HT-29 (cell line): ENCODE measurements around the gene ZNF580. TPM values are rescaled to one million over a fixed set of nuclear protein-coding genes. Genes with fewer than 3 reads are reported as not detected.

Source experiments
- DNase-seq: peaks from one replicate; pipeline ENCODE4 v3.0.0-alpha.2; 2015; ENCODE audit warnings: low spot score
- total RNA-seq: library from RNA; depleted of rRNA; stranded (reverse); fragments of >200 nt; shearing (Covaris generic); gene quantifications from 2 replicates; pipeline ENCODE4 v1.2.3, GENCODE V29; 2014; rRNA removed

Gene ZNF580, protein sequence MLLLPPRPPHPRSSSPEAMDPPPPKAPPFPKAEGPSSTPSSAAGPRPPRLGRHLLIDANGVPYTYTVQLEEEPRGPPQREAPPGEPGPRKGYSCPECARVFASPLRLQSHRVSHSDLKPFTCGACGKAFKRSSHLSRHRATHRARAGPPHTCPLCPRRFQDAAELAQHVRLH
- total RNA-seq, result 16.1 and 18.8 TPM in 2 replicates

DNA sequence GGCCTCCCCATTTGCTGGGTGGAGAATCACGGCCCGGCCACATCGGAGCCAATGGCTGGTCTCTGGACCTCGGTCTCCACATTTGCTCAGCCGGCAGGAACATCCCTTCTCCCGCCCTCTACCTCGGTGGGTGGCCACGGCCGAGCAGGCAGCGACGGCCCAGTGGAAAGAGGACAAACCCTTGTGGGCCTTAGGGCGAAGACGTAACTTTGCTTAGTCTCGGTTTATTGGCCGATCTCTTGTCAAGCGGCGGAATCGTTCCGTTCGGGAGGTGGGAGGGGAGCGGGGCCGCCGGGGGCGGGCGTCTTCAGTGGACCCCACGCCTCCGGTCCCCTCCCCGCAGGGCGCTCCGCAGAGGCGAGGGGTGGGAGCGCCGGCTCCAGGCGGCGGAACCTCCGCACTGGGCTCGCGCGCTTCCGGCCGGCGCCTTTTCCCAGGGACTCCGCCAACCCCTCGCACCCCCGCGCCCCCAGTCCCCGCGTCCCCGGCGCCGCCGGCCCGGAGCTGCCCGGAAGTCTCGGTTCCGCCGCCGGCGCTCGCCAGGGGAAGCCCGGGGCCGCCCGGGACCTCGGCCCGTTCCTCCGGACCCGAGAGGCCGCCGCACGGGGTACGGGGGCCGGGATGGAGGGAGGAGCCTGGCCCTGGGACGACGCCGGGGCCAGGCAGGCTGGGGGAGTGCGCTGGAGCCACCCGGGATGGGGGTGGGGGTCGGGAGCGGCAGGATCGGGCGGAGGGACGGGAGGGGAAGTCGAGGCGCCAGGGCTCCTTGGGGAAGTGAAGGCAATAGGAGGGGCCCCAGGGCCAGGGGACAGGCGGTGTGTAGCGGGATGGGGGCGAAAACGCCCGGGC is at the start of gene ZNF580:
ZNF580 (plus strand) TSS at position 426 of the 849 bp plus-strand sequence. CDS start 1,507 bp downstream, outside the sequence.
- peak; percentile 81 for DNase-seq

DNA sequence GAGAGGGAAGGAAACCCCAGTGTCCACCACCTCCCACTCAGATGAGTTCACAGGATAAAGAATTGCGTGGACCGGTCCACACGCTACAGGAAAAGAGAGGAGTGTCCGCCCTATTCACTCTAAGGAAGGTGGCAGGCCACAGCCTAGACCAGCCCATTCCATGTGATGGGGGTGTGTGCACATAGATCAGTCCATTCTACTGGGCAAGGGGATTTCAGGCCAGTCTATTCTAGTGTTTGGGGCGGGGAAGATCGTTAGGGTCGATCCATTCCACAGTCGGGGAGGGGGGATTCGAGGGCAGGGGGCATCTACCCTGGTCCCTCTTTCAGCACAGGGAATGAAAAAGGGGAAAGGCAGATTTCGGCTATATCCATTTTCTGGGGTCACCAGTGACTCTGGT is 49.2 kb upstream of the ZNF580 start:
- DNase-seq, result peak; percentile 66

DNA sequence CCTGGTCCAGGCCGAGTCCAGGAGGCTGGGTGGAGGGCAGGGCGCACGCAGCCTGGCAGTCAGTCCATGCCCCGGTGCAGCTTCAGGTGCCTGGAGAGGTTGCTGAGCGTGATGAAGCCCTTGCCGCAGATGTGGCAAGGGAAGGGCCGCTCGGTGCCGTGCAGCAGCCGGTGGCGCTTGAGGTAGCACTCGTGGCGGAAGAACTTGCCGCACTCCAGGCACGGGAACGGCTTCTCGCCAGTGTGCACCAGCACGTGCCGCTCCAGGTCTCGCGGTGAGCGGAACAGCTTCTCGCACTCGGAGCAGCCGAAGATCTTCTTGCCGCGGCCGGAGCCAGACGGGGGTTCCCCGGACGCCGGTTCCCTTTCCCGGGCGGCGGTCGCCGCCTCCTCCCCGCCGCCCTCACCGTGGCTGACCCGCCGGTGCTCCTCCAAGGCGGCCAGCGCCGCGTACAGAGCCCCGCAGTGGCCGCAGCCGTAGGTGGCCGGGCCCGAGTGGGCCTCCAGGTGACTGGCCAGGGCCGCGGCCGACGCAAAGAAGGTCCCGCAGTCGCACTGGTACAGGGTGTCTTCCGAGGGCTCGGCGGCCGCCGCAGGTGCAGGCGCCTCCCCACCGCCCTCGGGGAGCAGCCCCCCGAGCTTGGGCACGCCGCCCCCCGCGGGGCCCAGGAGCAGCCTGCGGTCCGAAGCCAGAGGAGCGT is 48.3 kb upstream of the ZNF580 start:
- no peak for DNase-seq

DNA sequence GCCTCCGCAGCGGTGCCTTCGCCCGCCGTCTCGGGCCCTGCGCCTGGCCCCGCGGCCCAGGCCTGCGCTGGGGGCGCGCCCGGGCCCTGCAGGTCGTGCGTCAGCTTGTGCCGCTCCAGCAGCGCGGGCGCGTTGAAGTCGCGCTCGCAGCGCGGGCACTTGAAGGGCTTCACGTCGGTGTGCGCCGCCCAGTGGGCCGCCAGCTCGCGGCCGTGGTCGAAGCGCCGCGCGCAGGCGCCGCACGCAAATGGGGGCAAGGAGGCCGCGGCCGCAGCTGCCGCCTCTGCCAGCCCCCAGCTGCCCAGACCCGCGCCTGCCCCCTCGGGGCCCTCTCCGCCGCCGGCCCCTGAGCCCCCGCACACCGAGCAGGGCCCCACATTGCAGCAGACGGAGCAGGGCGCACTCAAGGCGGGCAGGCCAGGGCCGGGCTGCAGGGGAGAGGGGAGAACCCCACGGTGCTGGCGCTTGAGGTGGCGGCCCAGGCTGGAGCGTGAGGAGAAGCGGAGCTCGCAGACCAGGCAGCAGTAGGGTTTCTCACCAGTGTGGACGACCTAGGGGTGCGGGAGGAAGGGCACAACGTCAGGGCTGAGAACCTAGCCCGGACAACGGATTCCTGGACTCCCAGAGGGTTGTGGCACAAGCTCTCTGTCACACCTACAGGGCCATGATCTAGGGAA is 47.6 kb upstream of the ZNF580 start:
- no peak for DNase-seq

DNA sequence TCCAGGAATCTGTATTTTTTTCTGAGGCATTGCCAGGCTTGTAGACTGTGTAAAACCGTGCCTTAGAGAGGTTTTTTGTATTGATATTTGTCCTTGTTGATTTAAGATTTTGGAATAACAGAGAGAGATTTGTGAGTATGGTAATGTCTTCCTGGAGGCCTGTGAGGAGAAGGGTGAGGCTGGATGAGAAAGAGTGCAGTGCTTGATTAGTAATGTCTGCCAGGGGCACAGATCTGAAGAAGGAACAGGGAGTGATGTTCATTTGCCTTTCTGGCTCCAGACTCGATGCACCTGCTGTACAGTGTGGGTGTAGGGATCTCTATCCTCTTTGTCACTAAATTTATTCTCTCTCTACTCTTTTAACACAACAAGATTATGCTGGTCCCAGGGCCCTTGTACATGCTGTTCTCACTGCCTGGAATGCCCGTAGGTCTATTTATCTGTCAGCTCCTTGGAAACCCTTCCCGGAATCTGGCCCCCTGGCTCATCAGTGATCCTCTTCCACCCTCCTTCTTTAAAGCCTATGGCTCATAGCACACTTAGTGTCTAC is 45.7 kb upstream of the ZNF580 start:
- DNase-seq, result no peak

DNA sequence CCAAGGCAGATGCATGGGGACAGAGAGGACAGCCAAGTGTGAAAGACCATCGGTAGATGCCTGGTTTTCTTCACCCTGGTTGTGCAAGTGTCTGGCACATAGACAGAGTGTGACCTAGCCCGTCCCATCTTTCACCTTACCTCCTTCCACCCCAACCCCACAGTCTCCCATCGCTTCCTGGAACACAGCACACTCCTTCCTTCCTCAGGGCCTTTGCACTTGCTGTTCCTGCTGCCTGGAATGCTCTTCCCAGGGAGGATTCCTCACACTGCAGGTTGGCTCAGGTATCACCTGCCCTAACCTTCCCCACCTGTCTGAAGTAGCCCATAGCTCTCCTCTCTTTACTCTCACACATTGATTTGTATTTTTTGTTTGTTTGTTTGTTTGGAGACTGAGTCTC is 44.5 kb upstream of the ZNF580 start:
- no peak for DNase-seq

DNA sequence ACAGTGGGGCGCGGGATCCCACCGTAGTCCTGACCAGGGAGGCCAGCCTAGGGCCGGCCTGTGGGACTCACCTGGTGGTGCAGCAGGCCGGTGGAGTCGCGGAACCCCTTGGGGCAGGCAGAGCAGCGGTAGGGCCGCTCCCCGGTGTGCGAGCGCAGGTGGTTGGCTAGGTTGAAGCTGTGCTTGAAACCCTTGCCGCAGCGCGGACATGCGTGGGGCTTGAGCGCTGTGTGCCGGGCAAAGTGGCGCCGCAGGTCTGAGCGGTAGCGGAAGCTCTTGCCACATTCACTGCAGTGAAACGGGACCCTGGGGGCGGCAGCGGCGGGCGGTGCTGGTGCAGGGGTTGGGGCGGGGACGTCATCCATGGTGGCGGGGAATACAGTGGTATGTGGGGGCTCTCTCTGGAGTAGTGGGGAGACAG is 43.3 kb upstream of the ZNF580 start:
- DNase-seq, result no peak

DNA sequence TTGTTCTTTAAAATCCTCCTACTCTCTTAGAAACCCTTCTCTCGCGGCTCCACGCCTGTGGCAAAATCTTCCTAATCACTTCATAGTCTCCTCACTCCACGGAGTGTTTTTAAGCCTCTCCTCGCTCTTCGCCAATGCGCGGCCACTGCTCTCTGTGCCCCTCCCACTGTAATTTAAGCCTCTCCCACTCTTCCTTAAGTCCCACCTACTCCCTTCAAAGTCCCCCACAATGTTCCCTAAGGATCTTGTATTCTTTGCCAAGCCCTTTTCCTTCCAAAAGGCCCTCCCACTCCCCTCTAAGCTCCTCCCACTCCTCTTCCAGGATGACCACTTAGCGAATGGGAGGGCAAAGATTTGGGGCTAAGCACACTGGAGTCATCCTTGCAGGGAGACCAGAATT is 42.8 kb upstream of the ZNF580 start:
- no peak for DNase-seq

DNA sequence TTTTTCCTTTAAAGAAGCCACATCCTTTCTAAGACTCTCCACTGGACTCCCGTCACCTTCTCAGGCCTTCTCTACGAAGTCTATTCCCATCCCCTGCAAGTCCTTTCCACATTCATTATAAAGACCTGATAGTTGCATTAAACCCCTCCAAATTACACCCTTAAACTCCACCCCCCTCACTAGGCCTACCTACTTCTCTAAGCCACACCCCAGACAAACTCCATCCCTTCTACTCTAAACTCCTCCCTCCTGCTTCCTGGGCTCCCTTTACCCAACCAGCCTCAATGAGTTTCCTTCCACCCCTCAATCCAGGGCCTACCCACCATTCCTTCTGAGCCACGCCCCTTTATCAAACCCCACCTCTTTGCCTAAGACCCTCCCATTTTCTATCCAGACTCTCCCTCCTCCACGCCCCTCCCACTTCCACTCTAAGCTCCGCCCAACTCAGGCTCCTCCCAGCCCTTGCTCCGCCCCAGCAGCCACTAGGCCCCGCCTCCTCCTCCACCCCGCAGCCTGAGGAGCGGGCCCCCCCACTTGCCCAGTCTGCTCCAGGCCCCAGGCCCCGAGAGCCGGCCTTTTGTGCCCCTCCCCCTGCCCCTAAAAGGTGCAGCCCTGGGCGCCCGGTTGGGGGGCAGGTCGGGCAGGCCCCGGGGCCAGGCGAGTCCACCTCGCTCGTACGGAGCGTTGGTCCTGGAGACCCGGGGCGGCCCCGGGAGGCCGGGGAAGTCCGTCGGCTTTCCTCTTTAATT is 41.9 kb upstream of the ZNF580 start:
- peak; percentile 100 for DNase-seq

DNA sequence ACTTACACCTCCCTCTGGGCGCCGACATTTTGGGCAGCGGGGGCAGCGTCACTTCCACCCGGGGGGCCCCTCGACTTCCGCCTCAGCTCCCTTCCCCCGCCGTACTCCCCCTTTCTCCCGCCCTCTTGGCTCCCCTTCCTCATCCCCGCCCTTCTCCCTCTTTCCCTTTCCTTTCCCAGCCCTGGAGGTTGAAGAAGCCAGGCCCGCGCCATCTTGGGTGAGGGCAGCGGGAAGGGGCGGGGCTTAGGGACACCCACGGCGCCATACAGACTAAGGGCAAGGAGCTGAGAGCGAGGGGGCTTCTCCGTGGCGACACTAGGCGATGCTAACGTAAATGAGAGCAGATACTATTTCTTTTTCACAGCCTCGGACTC is 41.3 kb upstream of the ZNF580 start, which contains the start of gene FIZ1:
FIZ1 (minus strand) TSS at position 50 of the 374 bp plus-strand sequence. CDS start 1,652 bp downstream, outside the sequence.
- peak; percentile 100 for DNase-seq

DNA sequence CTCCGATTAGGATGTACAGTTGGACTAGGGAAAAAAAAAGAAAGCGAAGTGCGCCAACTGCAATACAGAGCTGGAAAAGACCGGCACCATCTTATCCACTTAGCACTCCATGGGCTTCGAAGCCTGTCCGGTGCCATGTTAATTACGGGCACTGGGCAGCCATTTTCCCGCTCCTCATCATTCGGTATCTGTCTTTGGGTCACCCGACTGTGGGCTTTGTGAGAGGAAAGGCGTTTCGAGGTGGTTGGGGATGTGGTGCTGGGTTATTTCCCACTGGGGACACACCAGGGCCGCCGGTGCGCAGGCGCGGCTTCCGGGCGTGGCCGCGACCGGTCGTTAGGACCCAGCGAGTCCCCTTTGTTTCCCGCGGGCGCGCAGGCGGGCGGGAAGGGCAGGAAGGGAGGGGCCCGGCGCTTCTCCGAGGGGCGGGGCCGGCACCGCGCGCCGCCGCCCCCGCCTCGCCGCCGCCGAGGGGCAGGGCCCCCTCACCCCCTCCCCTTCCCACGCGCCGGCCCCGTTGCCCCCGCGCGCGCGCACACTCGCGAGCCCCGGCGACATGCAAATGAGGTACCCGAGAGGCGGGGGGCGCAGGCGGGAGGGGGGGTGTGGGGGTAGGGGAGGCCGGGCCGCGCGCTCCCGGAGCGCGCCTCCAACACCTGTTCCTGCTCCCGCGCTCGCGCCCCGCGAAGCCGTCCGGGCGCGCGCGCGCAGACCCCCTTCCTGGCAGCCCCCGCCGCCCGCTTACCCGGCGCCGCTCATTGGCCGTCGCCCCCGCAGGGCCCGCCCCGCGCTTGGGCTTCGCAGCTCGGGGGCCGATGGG is 40.8 kb upstream of the ZNF580 start, which contains the start of gene ZNF524:
ZNF524 (plus strand) TSS at position 447 of the 820 bp plus-strand sequence. CDS start 1,825 bp downstream, outside the sequence.
- peak; percentile 61 for DNase-seq

DNA sequence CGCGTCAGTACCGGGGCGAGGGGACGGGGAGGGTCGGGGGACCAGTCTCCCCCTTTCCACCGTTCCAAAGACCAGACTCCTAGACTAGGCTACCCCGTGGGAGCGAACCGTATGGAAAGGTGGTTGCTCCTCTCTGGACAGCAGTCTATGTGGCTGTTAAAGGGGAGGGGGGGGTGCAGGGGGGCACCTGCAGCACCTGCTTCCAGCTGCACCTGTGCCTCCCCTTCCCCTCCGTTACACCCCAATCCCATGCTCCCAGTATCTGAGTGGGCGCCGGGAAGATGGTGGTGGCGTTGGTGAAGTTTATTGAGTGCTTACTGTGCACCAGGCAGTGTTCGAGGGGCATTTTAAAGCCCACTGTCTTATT is 40.2 kb upstream of the ZNF580 start:
- DNase-seq, result no peak

DNA sequence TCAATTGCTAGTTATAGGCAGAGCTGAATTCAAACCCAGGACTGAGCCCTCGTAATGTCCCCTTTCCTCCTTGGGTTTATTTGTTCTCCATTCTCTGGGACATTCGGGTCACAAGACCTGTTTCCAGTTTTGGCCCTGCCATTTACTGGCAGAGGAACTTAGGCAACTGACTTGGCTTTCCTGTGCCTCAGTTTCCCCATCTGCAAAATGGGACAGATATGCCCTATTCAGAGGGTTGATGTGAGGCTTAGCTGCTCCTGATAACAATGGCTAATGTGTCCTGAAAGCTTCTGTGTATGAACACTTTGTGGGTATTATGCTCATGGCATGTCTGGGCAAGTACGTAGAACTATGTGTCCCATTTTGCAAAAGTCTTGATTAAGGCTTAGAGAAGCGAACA is 39.7 kb upstream of the ZNF580 start:
- DNase-seq, result no peak

DNA sequence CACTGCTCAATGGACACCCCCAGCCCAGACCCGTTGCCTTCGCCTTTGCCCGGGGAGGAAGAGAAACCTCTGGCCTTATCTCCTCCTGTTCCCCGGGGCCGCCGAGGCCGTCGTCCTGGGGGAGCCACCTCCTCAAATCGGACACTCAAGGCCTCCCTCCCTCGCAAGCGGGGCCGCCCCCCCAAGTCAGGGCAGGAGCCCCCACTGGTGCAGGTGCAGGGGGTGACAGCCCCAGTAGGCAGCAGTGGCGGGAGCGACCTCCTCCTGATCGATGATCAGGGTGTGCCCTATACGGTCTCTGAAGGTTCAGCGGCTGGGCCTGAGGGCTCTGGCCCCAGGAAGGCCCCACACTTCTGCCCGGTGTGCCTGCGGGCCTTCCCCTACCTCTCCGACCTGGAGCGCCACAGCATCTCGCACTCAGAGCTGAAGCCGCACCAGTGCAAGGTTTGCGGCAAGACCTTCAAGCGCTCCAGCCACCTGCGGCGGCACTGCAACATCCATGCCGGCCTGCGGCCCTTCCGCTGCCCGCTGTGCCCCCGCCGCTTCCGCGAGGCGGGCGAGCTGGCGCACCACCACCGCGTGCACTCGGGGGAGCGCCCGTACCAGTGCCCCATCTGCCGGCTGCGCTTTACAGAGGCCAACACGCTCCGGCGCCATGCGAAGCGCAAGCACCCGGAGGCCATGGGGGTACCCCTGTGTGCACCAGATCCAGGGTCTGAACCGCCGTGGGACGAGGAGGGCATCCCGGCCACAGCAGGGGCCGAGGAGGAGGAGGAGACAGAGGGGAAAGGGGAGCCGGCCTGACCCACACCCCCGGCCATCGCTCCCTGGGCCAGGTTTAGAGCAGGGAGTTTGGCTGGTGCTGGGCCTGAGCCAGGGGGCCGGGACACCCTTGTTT is 38.4 kb upstream of the ZNF580 start:
- no peak for DNase-seq

DNA sequence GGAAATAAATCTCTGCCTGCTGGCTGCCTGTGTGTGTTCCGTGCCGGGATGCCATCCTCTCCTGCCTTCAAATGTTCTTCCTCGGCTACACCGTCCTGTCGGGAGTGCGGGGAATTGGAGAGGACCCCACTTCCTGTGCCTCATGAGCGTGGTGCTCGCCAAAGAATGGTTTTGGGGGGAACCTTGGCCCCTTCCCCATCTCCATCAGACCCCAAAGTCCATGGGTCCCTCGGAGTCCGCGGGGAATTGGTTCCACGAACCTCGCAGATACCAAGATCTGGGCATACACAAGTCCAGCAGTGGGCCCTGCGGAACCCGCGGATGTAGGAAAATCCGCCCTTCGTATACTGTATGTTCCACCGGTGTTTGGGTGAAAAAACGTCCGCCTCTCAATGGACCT is 37.7 kb upstream of the ZNF580 start:
- no peak for DNase-seq

DNA sequence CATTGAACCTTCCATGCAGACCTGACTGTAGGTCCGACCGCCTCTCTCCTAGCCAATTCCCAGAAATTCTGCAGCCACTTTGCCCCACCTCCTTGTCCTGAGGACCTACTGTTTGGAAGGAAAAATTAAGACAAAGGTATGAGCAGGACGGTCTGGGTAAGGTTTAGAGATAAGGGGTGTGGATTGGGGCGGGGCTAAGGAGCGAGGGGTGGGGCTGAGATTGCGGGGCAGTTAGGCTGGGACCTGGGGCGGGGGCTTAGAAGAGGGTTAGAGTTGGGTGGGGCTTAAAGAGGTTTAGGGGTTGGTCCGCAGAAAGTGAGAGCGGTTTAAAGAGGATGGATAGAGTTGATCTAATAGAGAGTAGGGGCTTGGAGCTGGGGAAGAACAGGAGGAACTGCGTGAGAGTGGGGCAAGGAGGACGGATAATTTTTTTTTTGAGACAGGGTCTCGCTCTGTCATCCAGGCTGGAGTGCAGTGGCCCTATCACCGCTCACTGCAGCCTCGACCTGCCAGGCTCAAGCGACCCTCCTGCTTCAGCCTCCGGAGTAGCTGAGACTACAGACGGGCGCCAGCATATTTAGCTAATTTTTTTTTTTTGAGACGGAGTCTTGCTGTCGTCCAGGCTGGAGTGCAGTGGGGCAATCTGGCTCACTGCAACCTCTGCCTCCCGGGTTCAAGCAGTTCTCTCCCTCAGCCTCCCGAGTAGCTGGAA is 37.1 kb upstream of the ZNF580 start:
- DNase-seq, result no peak

DNA sequence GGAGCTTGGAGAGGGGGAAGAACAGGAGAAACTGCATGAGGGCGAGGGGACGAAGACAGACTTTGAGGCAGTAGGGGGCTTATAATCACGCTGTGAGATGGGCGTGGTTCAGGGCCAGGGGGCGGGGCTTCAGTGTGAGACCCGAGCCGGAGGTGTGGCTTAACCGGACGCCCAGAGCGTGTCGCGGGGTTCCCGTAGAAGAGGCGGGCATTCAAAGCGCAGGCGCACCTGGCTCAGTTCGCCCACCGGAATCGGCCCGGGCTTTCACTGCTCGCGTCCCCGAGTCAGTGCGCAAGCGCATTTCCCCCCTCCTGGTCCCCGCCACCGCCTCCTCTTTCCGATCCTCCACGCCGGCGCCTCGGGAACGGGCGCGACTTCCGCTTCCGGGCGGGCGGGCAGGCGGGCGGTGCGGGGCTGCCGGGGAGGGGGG is 35.6 kb upstream of the ZNF580 start:
- peak; percentile 100 for DNase-seq
